Activated CD8-positive, alpha-beta memory T cell treated with anti-CD3 and anti-CD28 coated beads, Interleukin-2, amount 10 ng/mL, durations not matched to agents 7 days and 5 days (primary cell): ENCODE results near the gene ZNF20. TPM values are rescaled to one million over a fixed set of nuclear protein-coding genes. Genes with fewer than 3 reads are reported as not detected.
"Not testable (repeated sequence)": the region's sequence is repeated elsewhere in the genome, so short reads cannot be mapped to it uniquely, and the experiment has no call there.

Experiments used
- ATAC-seq: fragments of 150-1000 bp; cut with Tn5 transposase; one replicate; pipeline ENCODE4 v1.10.0; 2021; ENCODE audit warnings: moderate library complexity
- CTCF ChIA-PET: fragments of 350-600 bp; sonication (Branson Sonifier 250); formaldehyde crosslinking; loops from one replicate; lab custom pipeline; 2021; ENCODE audit warnings: antibody characterized with exemption; lab: Charles Lee
- DNase-seq: peaks from one replicate; pipeline ENCODE4 v3.0.0-alpha.2; 2020
- H3K27ac Mint-ChIP-seq: one replicate; pipeline ENCODE4 v1.8.0; 2021; ENCODE audit warnings: mild to moderate bottlenecking, mixed read lengths
- H3K27me3 Mint-ChIP-seq: one replicate; pipeline ENCODE4 v1.8.0; 2021; ENCODE audit warnings: mixed read lengths
- H3K36me3 Mint-ChIP-seq: one replicate; pipeline ENCODE4 v1.8.0; 2021; ENCODE audit warnings: mild to moderate bottlenecking, mixed read lengths
- H3K4me1 Mint-ChIP-seq: one replicate; pipeline ENCODE4 v1.8.0; 2021; ENCODE audit warnings: mixed read lengths
- H3K4me3 Mint-ChIP-seq: one replicate; pipeline ENCODE4 v1.8.0; 2021; ENCODE audit warnings: mild to moderate bottlenecking, moderate library complexity, mixed read lengths
- H3K9me3 Mint-ChIP-seq: one replicate; pipeline ENCODE4 v1.8.0; 2022; ENCODE audit warnings: low read depth, mixed read lengths
- total RNA-seq, 2 experiments: library from RNA; stranded (reverse); gene quantifications; one replicate each; pipeline ENCODE4 v1.2.3, GENCODE V29; 2021

ZNF20 gene
- total RNA-seq, 2 experiments from 2014 or later: 3.7 to 5.2 TPM

GRCh38 chr19:12098040-12098439 is 42.1 kb downstream of the ZNF20 start:
- peaks cover 35% of the 10 kb centered on the region for H3K36me3 Mint-ChIP-seq
- peaks cover 25% of the 10 kb centered on the region for H3K9me3 Mint-ChIP-seq
- peaks cover 9% of the 10 kb centered on the region for H3K4me1 Mint-ChIP-seq
- CTCF ChIA-PET: no interaction called here
- no peak overlapping the region for H3K27ac Mint-ChIP-seq
- no peaks in the 10 kb centered on the region for H3K27me3 Mint-ChIP-seq
- H3K4me3 Mint-ChIP-seq: no peak overlapping the region
- no peak for ATAC-seq
- DNase-seq: no peak

- H3K4me1 Mint-ChIP-seq: peaks cover 11% of the 10 kb centered on the region
- CTCF ChIA-PET: no interaction called here
- peaks cover 18% of the 10 kb centered on the region for H3K9me3 Mint-ChIP-seq
- ATAC-seq (no peak), DNase-seq (no peak)
- no peak overlapping the region for H3K4me3 Mint-ChIP-seq
- no peaks in the 10 kb centered on the region for H3K27me3 Mint-ChIP-seq
- H3K36me3 Mint-ChIP-seq: peaks cover 31% of the 10 kb centered on the region
- H3K27ac Mint-ChIP-seq: no peak overlapping the region
These were observed 44.9 kb downstream of the ZNF20 start for GRCh38 chr19:12095111-12095790.

GRCh38 chr19:12093777-12094176 is 46.4 kb downstream of the ZNF20 start:
- H3K4me3 Mint-ChIP-seq: no peak overlapping the region
- ATAC-seq (no peak), DNase-seq (no peak)
- peaks cover 13% of the 10 kb centered on the region for H3K9me3 Mint-ChIP-seq
- CTCF ChIA-PET: interaction anchor here (0.9 kb wide), 1 partner anchor 34 kb away, joined by 3 read pairs; no protein-coding TSS in a partner anchor
- H3K4me1 Mint-ChIP-seq: peaks cover 11% of the 10 kb centered on the region
- H3K27ac Mint-ChIP-seq: no peak overlapping the region
- peaks cover 21% of the 10 kb centered on the region for H3K36me3 Mint-ChIP-seq
- H3K27me3 Mint-ChIP-seq: no peaks in the 10 kb centered on the region

- H3K27ac Mint-ChIP-seq: peak overlapping the region; percentile 73
- no peaks in the 10 kb centered on the region for H3K27me3 Mint-ChIP-seq
- CTCF ChIA-PET: interaction anchor here (3.0 to 4.3 kb wide), 2 partner anchors 47 to 169 kb away, joined by 15 to 48 read pairs; partner anchors contain the start of genes ZNF20 and ZNF700
- peak overlapping the region; percentile 78 for H3K4me3 Mint-ChIP-seq
- ATAC-seq (no peak), DNase-seq (no peak)
- peaks cover 11% of the 10 kb centered on the region for H3K4me1 Mint-ChIP-seq
- H3K36me3 Mint-ChIP-seq: peaks cover 16% of the 10 kb centered on the region
- H3K9me3 Mint-ChIP-seq: peaks cover 10% of the 10 kb centered on the region
These were observed 47.2 kb downstream of the ZNF20 start for GRCh38 chr19:12092956-12093355.

- CTCF ChIA-PET: interaction anchor here (0.5 to 4.3 kb wide), 5 partner anchors 48 to 246 kb away, joined by 3 to 48 read pairs (median 10); partner anchors contain the start of genes ZNF20 and ZNF700
- DNase-seq (peak; percentile 84), ATAC-seq (peak; percentile 94)
- Mint-ChIP-seq H3K27ac (peak overlapping the region; percentile 83), H3K36me3 (peaks cover 14% of the 10 kb centered on the region), H3K4me1 (peaks cover 11% of the 10 kb centered on the region), H3K4me3 (peak overlapping the region; percentile 78), H3K27me3 (no peaks in the 10 kb centered on the region), H3K9me3 (peaks cover 9% of the 10 kb centered on the region)
These were observed 47.9 kb downstream of the ZNF20 start for GRCh38 chr19:12092065-12092867.

GRCh38 chr19:12090807-12091206 is 49.3 kb downstream of the ZNF20 start:
- H3K9me3 Mint-ChIP-seq: peaks cover 9% of the 10 kb centered on the region
- peaks cover 9% of the 10 kb centered on the region for H3K36me3 Mint-ChIP-seq
- H3K27me3 Mint-ChIP-seq: no peaks in the 10 kb centered on the region
- H3K4me1 Mint-ChIP-seq: peaks cover 11% of the 10 kb centered on the region
- ATAC-seq (peak; percentile 37), DNase-seq (peak; percentile 74)
- peak overlapping the region; percentile 20 for H3K27ac Mint-ChIP-seq
- no peak overlapping the region for H3K4me3 Mint-ChIP-seq
- CTCF ChIA-PET: interaction anchor here (0.5 to 4.3 kb wide), 27 partner anchors 10 to 477 kb away, joined by 3 to 48 read pairs (median 4); partner anchors contain the start of genes ZNF136, ZNF20, ZNF442 and ZNF443

- Mint-ChIP-seq H3K36me3 (peaks cover 3% of the 10 kb centered on the region), H3K4me3 (no peak overlapping the region), H3K4me1 (no peaks in the 10 kb centered on the region), H3K27me3 (no peaks in the 10 kb centered on the region), H3K27ac (no peak overlapping the region), H3K9me3 (peaks cover 16% of the 10 kb centered on the region)
- no peak for ATAC-seq
- DNase-seq: no peak
- CTCF ChIA-PET: no interaction called here
These were observed 54.9 kb downstream of the ZNF20 start for GRCh38 chr19:12085074-12085818.

- ATAC-seq, H3K27ac Mint-ChIP-seq, H3K36me3 Mint-ChIP-seq, H3K27me3 Mint-ChIP-seq, DNase-seq, H3K4me3 Mint-ChIP-seq, H3K4me1 Mint-ChIP-seq, CTCF ChIA-PET: not testable (repeated sequence)
- peaks cover 20% of the 10 kb centered on the region for H3K9me3 Mint-ChIP-seq
These were observed 56.8 kb downstream of the ZNF20 start for GRCh38 chr19:12083336-12083735.

Other genes starting within 250 kb of the ZNF20 start
- 10 to 100 TPM; 16.9 to 24.1 TPM for gene ZNF700, start 215.2 kb downstream of the ZNF20 start, total RNA-seq
- gene ZNF763, start 175.3 kb downstream of the ZNF20 start, total RNA-seq: under 1 TPM; 0.85 to 0.98 TPM
- gene ZNF433, start 104.7 kb downstream of the ZNF20 start, total RNA-seq: under 1 TPM; 0.20 to 0.82 TPM
- gene ZNF878, start 87.4 kb downstream of the ZNF20 start, total RNA-seq: under 1 TPM; 0.67 to 0.94 TPM
- gene ZNF844, start 75.6 kb downstream of the ZNF20 start, total RNA-seq: 1 to 10 TPM; 1.3 to 1.5 TPM
- 1 to 10 TPM; 3.9 to 4.3 TPM for gene ZNF625, start 16.4 kb upstream of the ZNF20 start, total RNA-seq
- 10 to 100 TPM; 11.3 to 12.9 TPM for gene ZNF136, start 22.7 kb upstream of the ZNF20 start, total RNA-seq
- 10 to 100 TPM in 1 of 2 experiments, 1 to 10 TPM in 1; 9.7 to 11.9 TPM for gene ZNF44, start 154.5 kb upstream of the ZNF20 start, total RNA-seq
- gene ZNF563, start 193.3 kb upstream of the ZNF20 start, total RNA-seq: 1 to 10 TPM; 2.4 to 3.3 TPM
- gene ZNF442, start 225.3 kb upstream of the ZNF20 start, total RNA-seq: under 1 TPM; 0.55 to 0.56 TPM